SK-N-SH (cell line): Measurements from ENCODE around the gene UEVLD. TPM values are rescaled to one million over a fixed set of nuclear protein-coding genes. Genes with fewer than 3 reads are reported as not detected.

Experiments used
- CTCF ChIA-PET: fragments of 300-600, 350-600 bp; formaldehyde crosslinking; extraction: SDS; loops from one replicate; lab custom pipeline; 2021; lab: Yijun Ruan, JAX
- POLR2A ChIA-PET: fragments of 350-600 bp; sonication (Branson Sonifier 250); formaldehyde crosslinking; extraction: SDS; loops from one replicate; lab custom pipeline; 2020; ENCODE audit warnings: antibody characterized with exemption, inconsistent platforms; lab: Yijun Ruan, JAX
- DNase-seq: peaks from one replicate; pipeline ENCODE4 v3.0.0; 2012
- H2AFZ ChIP-seq: fragments of 200-600 bp; sonication (generic); 2 replicates; pipeline ENCODE4 v1.8.1; 2016; ENCODE audit warnings: antibody characterized with exemption, mild to moderate bottlenecking, low read depth
- H3F3A ChIP-seq: fragments of 200-600 bp; sonication (generic); replicated peaks from 2 replicates; pipeline ENCODE3; 2016; ENCODE audit warnings: antibody characterized with exemption, mild to moderate bottlenecking; ENCODE audit not compliant: insufficient read depth
- H3K27ac ChIP-seq, 2 experiments: fragments of 200-500 bp in 1 of 2; fragments of 200-600 bp in 1 of 2; sonication (Bioruptor generic) in 1 of 2; sonication (generic), shearing (Covaris generic) in 1 of 2; 2 replicates each; pipeline versions ENCODE4 v1.5.1 to v1.6.1; 2014 to 2016; ENCODE audit warnings: low read depth in 2 of 2, inconsistent platforms in 1 of 2, low read length in 1 of 2, mild to moderate bottlenecking in 1 of 2, mixed read lengths in 1 of 2
- H3K27me3 ChIP-seq: fragments of 200-600 bp; sonication (generic), shearing (Covaris generic); 2 replicates; pipeline ENCODE4 v1.6.1; 2016; ENCODE audit warnings: mixed run types; ENCODE audit not compliant: insufficient read depth
- H3K36me3 ChIP-seq, 2 experiments: fragments of 200-500 bp in 1 of 2; fragments of 200-600 bp in 1 of 2; sonication (Bioruptor generic) in 1 of 2; sonication (generic) in 1 of 2; replicated peaks in 1 of 2; 2 replicates each; pipeline versions ENCODE3 to v1.5.1; 2014 to 2016; ENCODE audit warnings: low read length in 1 of 2, mild to moderate bottlenecking in 1 of 2; ENCODE audit not compliant: insufficient read depth in 2 of 2, control insufficient read depth in 1 of 2
- H3K4me1 ChIP-seq, 2 experiments: fragments of 200-500 bp in 1 of 2; fragments of 200-600 bp in 1 of 2; sonication (Bioruptor generic) in 1 of 2; sonication (generic), shearing (Covaris generic) in 1 of 2; 2 replicates each; pipeline versions ENCODE4 v1.5.1 to v1.6.1; 2014 to 2016; ENCODE audit warnings: low read depth in 1 of 2, low read length in 1 of 2, mixed run types in 1 of 2; ENCODE audit not compliant: insufficient read depth in 2 of 2, control insufficient read depth in 1 of 2
- H3K4me2 ChIP-seq: fragments of 200-600 bp; sonication (generic), shearing (Covaris generic); 2 replicates; pipeline ENCODE4 v1.6.1; 2017; ENCODE audit warnings: mixed run types
- H3K4me3 ChIP-seq, 2 experiments: fragments of 200-500 bp in 1 of 2; fragments of 200-600 bp in 1 of 2; sonication (Bioruptor generic) in 1 of 2; sonication (generic), shearing (Covaris generic) in 1 of 2; 2 replicates each; pipeline versions ENCODE4 v1.5.1 to v1.8.1; 2014 to 2016; ENCODE audit warnings: low read depth in 2 of 2, inconsistent platforms in 1 of 2, low read length in 1 of 2, mild to moderate bottlenecking in 1 of 2, mixed read lengths in 1 of 2, moderate library complexity in 1 of 2
- H3K79me2 ChIP-seq: fragments of 200-600 bp; sonication (generic); 2 replicates; pipeline ENCODE4 v1.8.1; 2017; ENCODE audit warnings: mild to moderate bottlenecking; ENCODE audit not compliant: insufficient read depth
- H3K9ac ChIP-seq: fragments of 200-600 bp; sonication (generic); 2 replicates; pipeline ENCODE4 v1.6.1; 2017; ENCODE audit warnings: mixed run types
- H3K9me2 ChIP-seq: fragments of 200-600 bp; sonication (generic); 2 replicates; pipeline ENCODE4 v1.6.1; 2017; ENCODE audit warnings: mixed run types
- H3K9me3 ChIP-seq: fragments of 200-600 bp; sonication (generic); 2 replicates; pipeline ENCODE4 v1.6.1; 2017; ENCODE audit warnings: mixed run types, mild to moderate bottlenecking, moderate library complexity
- H4K20me1 ChIP-seq: fragments of 200-600 bp; sonication (generic); 2 replicates; pipeline ENCODE4 v1.6.1; 2017; ENCODE audit warnings: mild to moderate bottlenecking, mixed run types; ENCODE audit not compliant: insufficient read depth
- CHD2 ChIP-seq: fragments of 150-350 bp; IDR thresholded peaks from 2 replicates; pipeline ENCODE4 v1.6.1; 2018; ENCODE audit warnings: low read length; ENCODE audit not compliant: partially characterized antibody
- EZH2phosphoT487 ChIP-seq: fragments of 200-600 bp; sonication (generic); IDR thresholded peaks from 2 replicates; pipeline ENCODE4 v1.6.1; 2017; ENCODE audit warnings: low read depth, mixed run types, mild to moderate bottlenecking, antibody characterized with exemption, moderate library complexity, borderline replicate concordance
- FOSL2 ChIP-seq: IDR thresholded peaks from 2 replicates; pipeline ENCODE4 v1.4.0; 2012; ENCODE audit warnings: low read depth, mild to moderate bottlenecking, moderate library complexity, borderline replicate concordance
- NRF1 ChIP-seq: IDR thresholded peaks from 2 replicates; pipeline ENCODE4 v1.6.1; 2012; ENCODE audit warnings: low read depth, mild to moderate bottlenecking, low read length
- RCOR1 ChIP-seq: fragments of 150-350 bp; IDR thresholded peaks from 2 replicates; pipeline ENCODE4 v1.6.1; 2017; ENCODE audit warnings: antibody characterized with exemption, low read length
- REST ChIP-seq: IDR thresholded peaks from 2 replicates; pipeline ENCODE4 v1.6.1; 2012; ENCODE audit warnings: mild to moderate bottlenecking, low read depth, low read length, moderate library complexity
- RFX5 ChIP-seq: IDR thresholded peaks from 2 replicates; pipeline ENCODE4 v1.6.1; 2012; ENCODE audit warnings: mild to moderate bottlenecking, improper control_type of control experiment, low read length
- SIN3A ChIP-seq: IDR thresholded peaks from 2 replicates; pipeline ENCODE4 v1.6.1; 2012; ENCODE audit warnings: low read depth, mild to moderate bottlenecking, low read length, moderate library complexity, borderline replicate concordance
- YY1 ChIP-seq: IDR thresholded peaks from 2 replicates; pipeline ENCODE4 v1.4.0; 2012; ENCODE audit warnings: low read depth, mild to moderate bottlenecking
- ZBTB33 ChIP-seq: IDR thresholded peaks from 2 replicates; pipeline ENCODE4 v1.4.0; 2012; ENCODE audit warnings: low read depth, borderline replicate concordance
- WGBS: methylation state at CpG from one replicate; pipeline ENCODE4 v1.1.6; 2017; ENCODE audit warnings: low lambda C conversion rate; 5-methylcytosine and 5-hydroxymethylcytosine counted together
- polyA plus RNA-seq, 3 experiments: library from polyadenylated mRNA; depleted of rRNA; stranded (reverse); fragments of >200 nt; gene quantifications; 2 replicates each; pipeline ENCODE4 v1.2.3, GENCODE V29; 2012

Gene UEVLD
- polyA plus RNA-seq, 1 of the 3 experiments (the other 2 are of a cell fraction), result 8.9 TPM

GRCh38 chr11:18522388-18522787, 66.1 kb downstream of the UEVLD start (continued):
- TF ChIP-seq REST (no peak), RFX5 (no peak)

GRCh38 chr11:18521122-18521521, 67.4 kb downstream of the UEVLD start:
- Histone ChIP-seq H3K4me1 (no peaks in the 10 kb centered on the region; a peak in 2 of 4 replicates), H3K4me3 (no peak overlapping the region), H3K79me2 (peaks cover 77% of the 10 kb centered on the region), H3K4me2 (no peak overlapping the region), H3K36me3 (peaks cover 22 to 23% of the 10 kb centered on the region in 2 experiments), H4K20me1 (no peaks in the 10 kb centered on the region; the same call in 1 of the 2 replicates), H3K9me3 (no peaks in the 10 kb centered on the region), H3K27ac (no peak overlapping the region), H2AFZ (no peak overlapping the region), H3F3A (no peaks in the 10 kb centered on the region), H3K9ac (no peak overlapping the region), H3K27me3 (no peaks in the 10 kb centered on the region), H3K9me2 (no peaks in the 10 kb centered on the region)
- ChIA-PET CTCF (interaction anchor here (1.0 kb wide), 1 partner anchor 277 kb away, joined by 3 read pairs; no protein-coding TSS in a partner anchor), POLR2A (no interaction called here)
- WGBS, result 85% methylated on average over 3 of the region's 3 CpGs
- no peak for TF ChIP-seq CHD2
- TF ChIP-seq RFX5, result no peak
- TF ChIP-seq YY1, result no peak
- no peak for TF ChIP-seq FOSL2
- no peak for TF ChIP-seq RCOR1
- no peak for DNase-seq

GRCh38 chr11:18502352-18502751, 86.2 kb downstream of the UEVLD start:
- CTCF ChIA-PET, result no interaction called here
- peaks cover 63 to 70% of the 10 kb centered on the region in 2 experiments for H3K36me3 ChIP-seq

More at GRCh38 chr11:18502352-18502751, 86.2 kb downstream of the UEVLD start:
- no peak for TF ChIP-seq EZH2phosphoT487
- TF ChIP-seq SIN3A, result no peak
- no peak for TF ChIP-seq NRF1
- no peak for TF ChIP-seq ZBTB33
- Histone ChIP-seq H3K4me3 (no peak overlapping the region), H4K20me1 (no peaks in the 10 kb centered on the region), H3K27ac (no peak overlapping the region), H3F3A (peaks cover 4% of the 10 kb centered on the region), H3K27me3 (no peaks in the 10 kb centered on the region), H3K9me3 (no peaks in the 10 kb centered on the region), H3K9ac (no peak overlapping the region), H2AFZ (no peak overlapping the region), H3K79me2 (no peaks in the 10 kb centered on the region; the same call in 1 of the 2 replicates), H3K9me2 (no peaks in the 10 kb centered on the region), H3K4me1 (no peaks in the 10 kb centered on the region), H3K4me2 (no peak overlapping the region)
- no peak for DNase-seq
- POLR2A ChIA-PET, result no interaction called here
